IMR-90 (cell line): ENCODE results near the gene CTNNBIP1. TPM values are rescaled to one million over a fixed set of nuclear protein-coding genes. Genes with fewer than 3 reads are reported as not detected.

Experiments used
- ATAC-seq: fragments of 200-7000 bp; cut with Tn5 transposase; 2 replicates; pipeline ENCODE4 v1.9.1; 2020; ENCODE audit warnings: low read depth, mild to moderate bottlenecking, moderate library complexity
- BruUV-seq: library from RNA; stranded (reverse); fragments of 400-500 nt; replicated peaks from 2 replicates; lab custom pipeline; 2021; lab: Mats Ljungman, UMichigan
- CTCF ChIA-PET: fragments of 300-600 bp; formaldehyde crosslinking; extraction: SDS; loops from one replicate; lab custom pipeline; 2021; ENCODE audit warnings: antibody characterized with exemption; lab: Yijun Ruan, JAX
- POLR2A ChIA-PET: fragments of 300-600 bp; sonication (Branson Sonifier 250); formaldehyde crosslinking; loops from one replicate; lab custom pipeline; 2022; ENCODE audit warnings: antibody characterized with exemption; ENCODE audit not compliant: unreplicated experiment; lab: Charles Lee
- DNase-seq: peaks from one replicate; pipeline ENCODE4 v3.0.0; 2013
- H2AFZ ChIP-seq: replicated peaks from 2 replicates; pipeline ENCODE3; 2013; ENCODE audit warnings: low read length, mild to moderate bottlenecking; ENCODE audit not compliant: poor library complexity
- H2AK5ac ChIP-seq: 2 replicates; pipeline ENCODE4 v1.6.1; 2013; ENCODE audit warnings: low read depth, low read length, inconsistent platforms
- H2AK9ac ChIP-seq: replicated peaks from 2 replicates; pipeline ENCODE3; 2013; ENCODE audit warnings: mild to moderate bottlenecking, low read depth, low read length, moderate library complexity; ENCODE audit not compliant: poor library complexity
- H2BK120ac ChIP-seq: 2 replicates; pipeline ENCODE4 v1.6.1; 2013; ENCODE audit warnings: low read depth, low read length, inconsistent platforms
- H2BK15ac ChIP-seq: 3 replicates; pipeline ENCODE4 v1.6.1; 2013; ENCODE audit warnings: low read depth, low read length, inconsistent platforms
- H2BK20ac ChIP-seq: 2 replicates; pipeline ENCODE4 v1.6.1; 2013; ENCODE audit warnings: low read depth, mild to moderate bottlenecking, inconsistent platforms, low read length, moderate library complexity
- H2BK5ac ChIP-seq: 2 replicates; pipeline ENCODE4 v1.6.1; 2013; ENCODE audit warnings: mild to moderate bottlenecking, low read depth, low read length, inconsistent platforms; ENCODE audit not compliant: poor library complexity, severe bottlenecking
- H3K14ac ChIP-seq: replicated peaks from 2 replicates; pipeline ENCODE4 v1.6.1; 2013; ENCODE audit warnings: low read depth, low read length, inconsistent platforms
- H3K18ac ChIP-seq: 2 replicates; pipeline ENCODE4 v1.6.1; 2013; ENCODE audit warnings: low read depth, low read length, control low read depth
- H3K23ac ChIP-seq: 2 replicates; pipeline ENCODE4 v1.6.1; 2013; ENCODE audit warnings: low read depth, low read length, inconsistent platforms
- H3K27ac ChIP-seq: 2 replicates; pipeline ENCODE4 v1.5.1; 2013; ENCODE audit warnings: mild to moderate bottlenecking, control low read depth, low read length; ENCODE audit not compliant: insufficient read depth
- H3K27me3 ChIP-seq: 2 replicates; pipeline ENCODE4 v1.6.1; 2013; ENCODE audit warnings: low read length; ENCODE audit not compliant: control insufficient read depth, insufficient read depth
- H3K36me3 ChIP-seq: 2 replicates; pipeline ENCODE4 v1.6.1; 2013; ENCODE audit warnings: low read length, mixed read lengths; ENCODE audit not compliant: control insufficient read depth, insufficient read depth
- H3K4ac ChIP-seq: 2 replicates; pipeline ENCODE4 v1.6.1; 2013; ENCODE audit warnings: low read depth, low read length, inconsistent platforms
- H3K4me1 ChIP-seq: 2 replicates; pipeline ENCODE4 v1.6.1; 2013; ENCODE audit warnings: low read length, mixed read lengths; ENCODE audit not compliant: control insufficient read depth, insufficient read depth
- H3K4me2 ChIP-seq: 2 replicates; pipeline ENCODE4 v1.6.1; 2013; ENCODE audit warnings: low read depth, mild to moderate bottlenecking, control low read depth, low read length, moderate library complexity
- H3K4me3 ChIP-seq: 2 replicates; pipeline ENCODE4 v1.5.1; 2013; ENCODE audit warnings: low read depth, mild to moderate bottlenecking, control low read depth, low read length, moderate library complexity; ENCODE audit not compliant: insufficient read depth
- H3K56ac ChIP-seq: 2 replicates; pipeline ENCODE4 v1.6.1; 2013; ENCODE audit warnings: low read length, inconsistent platforms; ENCODE audit not compliant: insufficient read depth; ENCODE audit errors: extremely low read depth
- H3K79me1 ChIP-seq, 2 experiments: 2 replicates each; pipeline ENCODE4 v1.6.1; 2013; ENCODE audit warnings: low read length in 2 of 2, inconsistent platforms in 1 of 2, low read depth in 1 of 2
- H3K9ac ChIP-seq: 2 replicates; pipeline ENCODE4 v1.6.1; 2013; ENCODE audit warnings: low read depth, low read length, control low read depth
- H3K9me1 ChIP-seq: 2 replicates; pipeline ENCODE4 v1.6.1; 2013; ENCODE audit warnings: low read length, inconsistent platforms; ENCODE audit not compliant: insufficient read depth
- H3K9me3 ChIP-seq: 2 replicates; pipeline ENCODE4 v1.6.1; 2013; ENCODE audit warnings: low read length; ENCODE audit not compliant: control insufficient read depth, insufficient read depth
- H4K20me1 ChIP-seq: 2 replicates; pipeline ENCODE4 v1.6.1; 2013; ENCODE audit warnings: low read length, inconsistent platforms; ENCODE audit not compliant: insufficient read depth
- H4K5ac ChIP-seq: 2 replicates; pipeline ENCODE4 v1.6.1; 2013; ENCODE audit warnings: mild to moderate bottlenecking, low read depth, low read length, control low read depth
- H4K8ac ChIP-seq, 2 experiments: 2 replicates each; pipeline ENCODE4 v1.6.1; 2013; ENCODE audit warnings: low read depth in 2 of 2, low read length in 2 of 2, control low read depth in 1 of 2, inconsistent platforms in 1 of 2
- H4K91ac ChIP-seq: 2 replicates; pipeline ENCODE4 v1.6.1; 2013; ENCODE audit warnings: low read depth, low read length, inconsistent platforms; ENCODE audit not compliant: insufficient read depth
- BHLHE40 ChIP-seq: fragments of 150-350 bp; IDR thresholded peaks from 2 replicates; pipeline ENCODE4 v1.6.1; 2016; ENCODE audit warnings: mild to moderate bottlenecking, low read depth, low read length
- CEBPB ChIP-seq: IDR thresholded peaks from 2 replicates; pipeline ENCODE4 v1.6.1; 2012; ENCODE audit warnings: low read depth, low read length, improper control_type of control experiment
- CHD1 ChIP-seq: IDR thresholded peaks from 2 replicates; pipeline ENCODE4 v1.6.1; 2012; ENCODE audit warnings: low read depth, low read length, improper control_type of control experiment
- ELK1 ChIP-seq: fragments of 150-350 bp; IDR thresholded peaks from 2 replicates; pipeline ENCODE4 v1.6.1; 2016; ENCODE audit warnings: low read depth, mild to moderate bottlenecking, low read length, moderate library complexity, borderline replicate concordance
- FOS ChIP-seq: fragments of 150-350 bp; IDR thresholded peaks from 2 replicates; pipeline ENCODE4 v1.6.1; 2016; ENCODE audit warnings: low read depth, low read length
- MAFK ChIP-seq: IDR thresholded peaks from 2 replicates; pipeline ENCODE4 v1.6.1; 2012; ENCODE audit warnings: low read depth, low read length, improper control_type of control experiment
- MAZ ChIP-seq: IDR thresholded peaks from 2 replicates; pipeline ENCODE4 v1.6.1; 2012; ENCODE audit warnings: low read depth, mild to moderate bottlenecking, low read length, improper control_type of control experiment, moderate library complexity, borderline replicate concordance
- POLR2A ChIP-seq: IDR thresholded peaks from 2 replicates; pipeline ENCODE4 v1.6.1; 2012; ENCODE audit warnings: mild to moderate bottlenecking, low read depth, low read length
- RAD21 ChIP-seq: IDR thresholded peaks from 2 replicates; pipeline ENCODE4 v1.6.1; 2012; ENCODE audit warnings: low read length, improper control_type of control experiment
- RCOR1 ChIP-seq: IDR thresholded peaks from 2 replicates; pipeline ENCODE4 v1.6.1; 2012; ENCODE audit warnings: mild to moderate bottlenecking, low read length, improper control_type of control experiment; ENCODE audit not compliant: insufficient replicate concordance
- RFX5 ChIP-seq: IDR thresholded peaks from 2 replicates; pipeline ENCODE4 v1.8.0; 2012; ENCODE audit warnings: low read depth, mild to moderate bottlenecking, low read length, moderate library complexity
- SMC3 ChIP-seq: fragments of 150-350 bp; IDR thresholded peaks from 2 replicates; pipeline ENCODE4 v1.6.1; 2016; ENCODE audit warnings: low read depth, mild to moderate bottlenecking, antibody characterized with exemption, low read length, moderate library complexity
- WGBS, 2 experiments: methylation state at CpG; one replicate each; pipeline versions ENCODE4 v1.1.5 to v1.1.7; 2013; ENCODE audit warnings: missing lambda C conversion rate in 2 of 2; ENCODE audit not compliant: insufficient read length in 1 of 2; ENCODE audit errors: extremely low coverage in 2 of 2; 5-methylcytosine and 5-hydroxymethylcytosine counted together
- dilution Hi-C: fragments of 300-500 bp; cut with HindIII; formaldehyde crosslinking; loops from one replicate; pipeline ENCODE4 v1.14.3; 2018; ENCODE audit warnings: low sequenced_read_pairs; ENCODE audit not compliant: unreplicated experiment
- in situ Hi-C: fragments of 300-500 bp; cut with MboI; formaldehyde crosslinking; loops from 3 replicates; pipeline ENCODE4 v1.14.3; 2019; ENCODE audit warnings: low sequenced_read_pairs, inconsistent platforms, mixed read lengths
- intact Hi-C: fragments of 100-400 bp; cut with micrococcal nuclease; formaldehyde crosslinking; loops from 2 replicates; pipeline ENCODE4 v1.10.0; 2022
- polyA plus RNA-seq, 3 experiments: library from polyadenylated mRNA; depleted of rRNA; stranded (reverse); fragments of >200 nt; gene quantifications; 2 replicates each; pipeline ENCODE4 v1.2.3, GENCODE V29; 2012; ENCODE audit warnings: low replicate concordance in 1 of 3
- total RNA-seq: library from RNA; depleted of rRNA; stranded (reverse); fragments of >200 nt; gene quantifications from 2 replicates; pipeline ENCODE4 v1.2.3, GENCODE V29; 2012
- TF ChIP-seq, protein P1 (sequence below): fragments of 150-350 bp; IDR thresholded peaks from 2 replicates; pipeline ENCODE4 v1.6.1; 2017; ENCODE audit warnings: mild to moderate bottlenecking, antibody characterized with exemption, low read length, low read depth
- TF ChIP-seq, protein P2 (sequence below): conservative IDR thresholded peaks from 2 replicates; pipeline ENCODE4 v1.5.1; 2012; ENCODE audit warnings: mild to moderate bottlenecking, low read depth, low read length, improper control_type of control experiment

CTNNBIP1 gene
- total and polyA plus RNA-seq, 2 of the 4 experiments (the other 2 are of a cell fraction): 24.7 to 28.5 TPM

DNA sequence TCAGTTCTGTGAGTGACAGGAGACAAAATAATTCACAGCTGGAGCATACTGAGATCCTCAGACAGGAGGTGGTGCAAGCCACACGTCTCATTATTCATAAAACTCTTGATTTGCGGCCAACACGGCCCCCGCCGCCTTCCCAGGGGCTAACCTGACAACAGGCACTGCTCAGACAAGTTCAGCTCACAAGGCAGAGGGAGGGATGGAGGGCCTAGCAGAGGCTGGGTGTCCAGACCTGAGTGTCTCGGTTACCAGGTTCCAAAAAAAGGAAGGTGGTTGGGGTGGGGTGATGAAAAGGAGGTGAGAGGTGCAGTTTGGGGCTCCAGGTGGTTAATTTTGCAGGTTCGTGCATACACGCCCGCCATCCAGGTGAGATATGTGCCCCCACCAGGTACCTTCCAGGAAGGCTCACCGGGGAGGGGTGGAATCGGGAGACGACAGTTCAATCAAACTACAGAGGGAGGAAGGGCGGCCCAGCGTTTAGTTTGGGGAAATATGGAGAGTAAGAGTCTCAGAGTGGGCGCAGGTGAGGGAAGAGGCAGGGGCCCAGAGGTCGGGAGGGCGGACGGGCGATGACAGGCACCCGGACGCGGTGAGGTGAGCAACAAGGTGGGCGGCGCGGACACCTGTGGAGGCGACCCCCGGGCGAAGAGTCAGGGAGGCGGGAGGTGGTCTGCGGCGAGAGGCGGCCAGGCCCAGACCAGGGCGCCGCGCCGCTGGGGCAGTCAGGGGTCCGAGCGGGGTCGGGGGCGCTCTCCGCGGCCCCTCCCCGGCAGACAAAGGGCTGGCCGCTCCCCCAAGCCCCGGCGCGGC, 629 bp downstream of the CTNNBIP1 start:
- peak overlapping the region; percentile 41 for H3K4ac ChIP-seq
- peak overlapping the region; percentile 22 to 63; a peak in 1 of 4 replicates for H4K8ac ChIP-seq
- H2AK5ac ChIP-seq: peak overlapping the region; percentile 63; the same call in 1 of the 2 replicates
- 0 out of 2 replicates have a peak overlapping the region, but pooled peaks have one; percentile 6 for H4K91ac ChIP-seq
- no peaks in the 10 kb centered on the region for H3K27me3 ChIP-seq
- H3K4me2 ChIP-seq: peak overlapping the region; percentile 98
- ChIA-PET CTCF (interaction anchor here (1.0 kb wide), 1 partner anchor 17 kb away, joined by 4 read pairs; no protein-coding TSS in a partner anchor), POLR2A (no interaction called here)
- in situ Hi-C loops (no loop called here), dilution Hi-C loops (no loop called here), intact Hi-C loops (loop anchor here (1.0 kb wide), 1 partner anchor 33 kb away; no protein-coding TSS in a partner anchor)
- BruUV-seq: no TSS peak
- H2AFZ ChIP-seq: peak overlapping the region; percentile 89
- peaks cover 22 to 30% of the 10 kb centered on the region in 2 experiments for H3K79me1 ChIP-seq
- H3K14ac ChIP-seq: peak overlapping the region; percentile 74; the same call in 1 of the 2 replicates
- peak overlapping the region; percentile 87 for H2AK9ac ChIP-seq
- peaks cover 8% of the 10 kb centered on the region for H3K4me1 ChIP-seq
- 5% methylated on average over 4 of the region's 47 CpGs; no CpG with 5 or more reads in 1 of the 2 experiments for whole genome bisulfite sequencing, 2 experiments
- H3K9me1 ChIP-seq: peaks cover 9% of the 10 kb centered on the region
- peak overlapping the region; percentile 51; the same call in 1 of the 2 replicates for H3K27ac ChIP-seq
- no peak for ATAC-seq
- no peaks in the 10 kb centered on the region for H3K9me3 ChIP-seq
- peak overlapping the region; percentile 66 for H3K23ac ChIP-seq
- H3K56ac ChIP-seq: 0 out of 2 replicates have a peak overlapping the region, but pooled peaks have one; percentile 7
- no peak for DNase-seq
- H2BK20ac ChIP-seq: no peak overlapping the region
- no peaks in the 10 kb centered on the region for H3K36me3 ChIP-seq
- peak overlapping the region; percentile 92 for H3K4me3 ChIP-seq
- no peak overlapping the region for H2BK120ac ChIP-seq
- no peak overlapping the region for H2BK5ac ChIP-seq
- H3K18ac ChIP-seq: no peak overlapping the region; the same call in 1 of the 2 replicates
- H2BK15ac ChIP-seq: no peak overlapping the region
- H3K9ac ChIP-seq: peak overlapping the region; percentile 92
- no peak overlapping the region for H4K5ac ChIP-seq
- no peaks in the 10 kb centered on the region; the same call in 1 of the 2 replicates for H4K20me1 ChIP-seq
- TF ChIP-seq RFX5 (no peak), CHD1 (no peak), RAD21 (no peak), RCOR1 (no peak), FOS (no peak), BHLHE40 (no peak), MAZ (no peak), SMC3 (no peak), MAFK (no peak), ELK1 (no peak), CEBPB (no peak), POLR2A (no peak)
- TF ChIP-seq, protein P1, sequence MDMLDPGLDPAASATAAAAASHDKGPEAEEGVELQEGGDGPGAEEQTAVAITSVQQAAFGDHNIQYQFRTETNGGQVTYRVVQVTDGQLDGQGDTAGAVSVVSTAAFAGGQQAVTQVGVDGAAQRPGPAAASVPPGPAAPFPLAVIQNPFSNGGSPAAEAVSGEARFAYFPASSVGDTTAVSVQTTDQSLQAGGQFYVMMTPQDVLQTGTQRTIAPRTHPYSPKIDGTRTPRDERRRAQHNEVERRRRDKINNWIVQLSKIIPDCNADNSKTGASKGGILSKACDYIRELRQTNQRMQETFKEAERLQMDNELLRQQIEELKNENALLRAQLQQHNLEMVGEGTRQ: no peak
- TF ChIP-seq, protein P2, sequence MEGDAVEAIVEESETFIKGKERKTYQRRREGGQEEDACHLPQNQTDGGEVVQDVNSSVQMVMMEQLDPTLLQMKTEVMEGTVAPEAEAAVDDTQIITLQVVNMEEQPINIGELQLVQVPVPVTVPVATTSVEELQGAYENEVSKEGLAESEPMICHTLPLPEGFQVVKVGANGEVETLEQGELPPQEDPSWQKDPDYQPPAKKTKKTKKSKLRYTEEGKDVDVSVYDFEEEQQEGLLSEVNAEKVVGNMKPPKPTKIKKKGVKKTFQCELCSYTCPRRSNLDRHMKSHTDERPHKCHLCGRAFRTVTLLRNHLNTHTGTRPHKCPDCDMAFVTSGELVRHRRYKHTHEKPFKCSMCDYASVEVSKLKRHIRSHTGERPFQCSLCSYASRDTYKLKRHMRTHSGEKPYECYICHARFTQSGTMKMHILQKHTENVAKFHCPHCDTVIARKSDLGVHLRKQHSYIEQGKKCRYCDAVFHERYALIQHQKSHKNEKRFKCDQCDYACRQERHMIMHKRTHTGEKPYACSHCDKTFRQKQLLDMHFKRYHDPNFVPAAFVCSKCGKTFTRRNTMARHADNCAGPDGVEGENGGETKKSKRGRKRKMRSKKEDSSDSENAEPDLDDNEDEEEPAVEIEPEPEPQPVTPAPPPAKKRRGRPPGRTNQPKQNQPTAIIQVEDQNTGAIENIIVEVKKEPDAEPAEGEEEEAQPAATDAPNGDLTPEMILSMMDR: no peak
